GM12878 (cell line): ENCODE data around the gene MT3. TPM values are rescaled to one million over a fixed set of nuclear protein-coding genes. Genes with fewer than 3 reads are reported as not detected.

Source experiments
- ATAC-seq: fragments of 200-7000 bp; cut with Tn5 transposase; 3 replicates; pipeline ENCODE4 v1.9.1; 2020; ENCODE audit warnings: mild to moderate bottlenecking, moderate library complexity
- BruUV-seq: library from RNA; stranded (reverse); fragments of 400-500 nt; replicated peaks from 2 replicates; lab custom pipeline; 2021; lab: Mats Ljungman, UMichigan
- CTCF ChIA-PET: fragments of 300-600 bp; sonication (Branson Sonifier 250); formaldehyde crosslinking; extraction: SDS; loops from one replicate; lab custom pipeline; 2021; ENCODE audit warnings: inconsistent platforms; lab: Yijun Ruan, JAX
- POLR2A ChIA-PET: fragments of 350-600 bp; formaldehyde crosslinking; extraction: SDS; loops from one replicate; lab custom pipeline; 2021; ENCODE audit warnings: inconsistent platforms; lab: Charles Lee
- RAD21 ChIA-PET: fragments of 300-600 bp; sonication (Branson Sonifier 250); formaldehyde crosslinking; loops from one replicate; lab custom pipeline; 2023; ENCODE audit warnings: antibody characterized with exemption; ENCODE audit not compliant: unreplicated experiment; lab: Charles Lee
- SMC1A ChIA-PET: fragments of 300-600 bp; sonication (Branson Sonifier 250); formaldehyde crosslinking; loops from one replicate; lab custom pipeline; 2023; ENCODE audit not compliant: unreplicated experiment, uncharacterized antibody; lab: Charles Lee
- DNase-seq: peaks from one replicate; pipeline ENCODE4 v3.0.0-alpha.2; 2011; ENCODE audit warnings: low read depth, low spot score
- FAIRE-seq: peaks from 3 replicates; lab custom pipeline; 2011; peaks lifted over from hg19 to GRCh38; lab: Jason Lieb, UNC
- H2AFZ ChIP-seq: 2 replicates; pipeline ENCODE4 v1.6.0; 2011; ENCODE audit warnings: low read depth, low read length, control low read depth; ENCODE audit not compliant: control insufficient read depth
- H3K27ac ChIP-seq: 2 replicates; pipeline ENCODE4 v1.5.1; 2011; ENCODE audit warnings: control low read depth; ENCODE audit not compliant: control insufficient read depth, insufficient read depth
- H3K27me3 ChIP-seq, 2 experiments: replicated peaks in 1 of 2; 2 replicates each; pipeline versions ENCODE4 v1.6.0 to v1.6.1; 2011; ENCODE audit warnings: low read length in 1 of 2; ENCODE audit not compliant: control insufficient read depth in 2 of 2, insufficient read depth in 2 of 2
- H3K36me3 ChIP-seq, 2 experiments: 2 replicates each; pipeline ENCODE4 v1.5.1; 2011; ENCODE audit warnings: low read length in 1 of 2; ENCODE audit not compliant: control insufficient read depth in 2 of 2, insufficient read depth in 2 of 2
- H3K4me1 ChIP-seq: 2 replicates; pipeline ENCODE4 v1.6.1; 2011; ENCODE audit warnings: mild to moderate bottlenecking, low read length, moderate library complexity, mixed read lengths; ENCODE audit not compliant: control insufficient read depth, insufficient read depth
- H3K4me2 ChIP-seq: 2 replicates; pipeline ENCODE4 v1.6.0; 2011; ENCODE audit warnings: control low read depth; ENCODE audit not compliant: control insufficient read depth, insufficient read depth
- H3K4me3 ChIP-seq: fragments of 200-600 bp; sonication (generic); 2 replicates; pipeline ENCODE4 v1.5.1; 2016
- H3K79me2 ChIP-seq: 2 replicates; pipeline ENCODE4 v1.6.0; 2011; ENCODE audit warnings: low read length; ENCODE audit not compliant: control insufficient read depth, insufficient read depth
- H3K9ac ChIP-seq: 2 replicates; pipeline ENCODE4 v1.8.0; 2011; ENCODE audit warnings: low read length, control low read depth, mixed read lengths; ENCODE audit not compliant: control insufficient read depth, insufficient read depth
- H3K9me3 ChIP-seq: replicated peaks from 3 replicates; pipeline ENCODE4 v1.5.1; 2011; ENCODE audit warnings: mild to moderate bottlenecking, low read length; ENCODE audit not compliant: control insufficient read depth, insufficient read depth
- H4K20me1 ChIP-seq: 2 replicates; pipeline ENCODE4 v1.6.0; 2011; ENCODE audit not compliant: control insufficient read depth, insufficient read depth
- BCL11A ChIP-seq: IDR thresholded peaks from 2 replicates; pipeline ENCODE4 v1.6.1; 2011; ENCODE audit warnings: low read depth, low read length
- ESRRA ChIP-seq: IDR thresholded peaks from 2 replicates; pipeline ENCODE4 v1.6.1; 2012; ENCODE audit warnings: mild to moderate bottlenecking, low read length, improper control_type of control experiment
- JUND ChIP-seq: IDR thresholded peaks from 2 replicates; pipeline ENCODE4 v1.6.1; 2012; ENCODE audit warnings: low read depth, mild to moderate bottlenecking, low read length, improper control_type of control experiment, moderate library complexity
- NFYB ChIP-seq: IDR thresholded peaks from 2 replicates; pipeline ENCODE4 v1.6.1; 2011; ENCODE audit warnings: low read depth, mild to moderate bottlenecking, low read length, improper control_type of control experiment, moderate library complexity; ENCODE audit not compliant: insufficient read depth
- WGBS: methylation state at CpG from one replicate; pipeline ENCODE4 v1.1.6; 2016; ENCODE audit warnings: low lambda C conversion rate; ENCODE audit not compliant: insufficient replicate concordance, insufficient coverage; ENCODE audit errors: missing lambda C conversion rate; 5-methylcytosine and 5-hydroxymethylcytosine counted together
- in situ Hi-C: fragments of 300-500 bp; cut with MboI; formaldehyde crosslinking; loops from 9 replicates; pipeline ENCODE4 v1.14.3; 2018; ENCODE audit warnings: mixed read lengths
- intact Hi-C: fragments of 100-400 bp; cut with micrococcal nuclease; formaldehyde crosslinking; loops from one replicate; pipeline ENCODE4 v1.14.2; 2022; ENCODE audit not compliant: unreplicated experiment
- polyA plus RNA-seq, 11 experiments: library from polyadenylated mRNA; depleted of rRNA in 4 of 11; unstranded in 6 of 11; stranded (reverse) in 5 of 11; fragments of >200 nt; fragmentation: Nextera tagmentation in 4 of 11; fragmentation: Illumina TruSeq in 1 of 11; extraction: Ambion mirVana in 4 of 11; extraction: Trizol in 1 of 11; gene quantifications; 1 replicate in 1 of 11; 2 replicates in 10 of 11; pipeline versions ENCODE4 v1.2.1 to v1.2.3, GENCODE V29; 2011 to 2016; ENCODE audit warnings: inconsistent platforms in 2 of 11, missing spikeins in 2 of 11, low read depth in 1 of 11
- total RNA-seq, 4 experiments: library from RNA; depleted of rRNA in 3 of 4; stranded (reverse); fragments of >200 nt in 3 of 4; fragmentation: Illumina TruSeq in 1 of 4; extraction: Trizol in 1 of 4; gene quantifications; 2 replicates each; pipeline versions ENCODE4 v1.2.1 to v1.2.3, GENCODE V29; 2013 to 2021
- TF ChIP-seq, protein P1 (sequence below): IDR thresholded peaks from 2 replicates; pipeline ENCODE4 v1.6.1; 2011; ENCODE audit warnings: mild to moderate bottlenecking, low read depth, low read length, moderate library complexity; ENCODE audit not compliant: insufficient replicate concordance
- TF ChIP-seq, protein P2 (sequence below): fragments of 450-650 bp; IDR thresholded peaks from 2 replicates; pipeline ENCODE4 v1.6.1; 2014; ENCODE audit warnings: mild to moderate bottlenecking
- TF ChIP-seq, protein P3 (sequence below): fragments of 450-650 bp; formaldehyde crosslinking; IDR thresholded peaks from 2 replicates; pipeline ENCODE4 v1.4.0; 2022; ENCODE audit warnings: mild to moderate bottlenecking, moderate library complexity
- TF ChIP-seq, protein P4 (sequence below): IDR thresholded peaks from 2 replicates; pipeline ENCODE4 v1.6.1; 2012; ENCODE audit warnings: low read depth, low read length, improper control_type of control experiment

The MT3 gene
- total and polyA plus RNA-seq, 10 of the 15 experiments (the other 5 are each of a cell fraction or from before 2014, with no cell fraction given) = 0.41 TPM; not detected in 9

DNA sequence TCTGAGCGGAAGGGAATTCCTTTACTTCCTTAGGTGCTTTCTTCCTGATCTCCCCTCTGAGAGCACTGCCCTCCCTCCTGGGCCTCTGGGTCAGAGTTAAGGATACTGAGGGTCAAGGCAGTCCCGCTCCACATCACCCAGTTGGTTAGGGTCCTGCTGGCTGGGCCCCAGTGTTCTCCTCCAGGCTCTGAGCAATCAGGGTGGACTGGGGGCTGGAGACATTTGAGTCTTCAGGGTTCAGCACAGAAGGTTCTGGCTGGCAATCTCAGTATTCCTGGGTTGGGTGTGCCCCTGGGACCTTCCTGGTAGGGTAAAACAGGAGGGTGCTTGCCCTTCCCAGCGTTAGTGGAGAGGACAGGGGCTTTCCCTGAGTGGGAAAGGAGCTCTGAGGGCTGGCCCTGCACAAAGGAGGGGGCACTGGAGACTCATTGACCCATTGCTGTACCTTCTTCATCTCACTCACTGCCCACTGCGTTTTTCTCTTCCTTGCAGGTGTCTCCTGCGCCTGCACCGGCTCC lies 43.6 kb downstream of the MT3 start:
- peaks cover 15% of the 10 kb centered on the region for H3K4me1 ChIP-seq
- H4K20me1 ChIP-seq = no peaks in the 10 kb centered on the region
- DNase-seq = no peak
- no peak overlapping the region for H3K4me2 ChIP-seq
- 7% methylated on average over 6 of the region's 6 CpGs for WGBS
- no peak for FAIRE-seq
- peaks cover 15 to 24% of the 10 kb centered on the region in 2 experiments for H3K27me3 ChIP-seq
- TF ChIP-seq, protein P1, sequence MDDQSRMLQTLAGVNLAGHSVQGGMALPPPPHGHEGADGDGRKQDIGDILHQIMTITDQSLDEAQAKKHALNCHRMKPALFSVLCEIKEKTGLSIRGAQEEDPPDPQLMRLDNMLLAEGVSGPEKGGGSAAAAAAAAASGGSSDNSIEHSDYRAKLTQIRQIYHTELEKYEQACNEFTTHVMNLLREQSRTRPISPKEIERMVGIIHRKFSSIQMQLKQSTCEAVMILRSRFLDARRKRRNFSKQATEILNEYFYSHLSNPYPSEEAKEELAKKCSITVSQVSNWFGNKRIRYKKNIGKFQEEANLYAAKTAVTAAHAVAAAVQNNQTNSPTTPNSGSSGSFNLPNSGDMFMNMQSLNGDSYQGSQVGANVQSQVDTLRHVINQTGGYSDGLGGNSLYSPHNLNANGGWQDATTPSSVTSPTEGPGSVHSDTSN = no peak
- TF ChIP-seq NFYB (no peak), JUND (no peak), BCL11A (no peak), ESRRA (no peak)
- TF ChIP-seq, protein P2, sequence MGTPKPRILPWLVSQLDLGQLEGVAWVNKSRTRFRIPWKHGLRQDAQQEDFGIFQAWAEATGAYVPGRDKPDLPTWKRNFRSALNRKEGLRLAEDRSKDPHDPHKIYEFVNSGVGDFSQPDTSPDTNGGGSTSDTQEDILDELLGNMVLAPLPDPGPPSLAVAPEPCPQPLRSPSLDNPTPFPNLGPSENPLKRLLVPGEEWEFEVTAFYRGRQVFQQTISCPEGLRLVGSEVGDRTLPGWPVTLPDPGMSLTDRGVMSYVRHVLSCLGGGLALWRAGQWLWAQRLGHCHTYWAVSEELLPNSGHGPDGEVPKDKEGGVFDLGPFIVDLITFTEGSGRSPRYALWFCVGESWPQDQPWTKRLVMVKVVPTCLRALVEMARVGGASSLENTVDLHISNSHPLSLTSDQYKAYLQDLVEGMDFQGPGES = no peak
- TF ChIP-seq, protein P3, sequence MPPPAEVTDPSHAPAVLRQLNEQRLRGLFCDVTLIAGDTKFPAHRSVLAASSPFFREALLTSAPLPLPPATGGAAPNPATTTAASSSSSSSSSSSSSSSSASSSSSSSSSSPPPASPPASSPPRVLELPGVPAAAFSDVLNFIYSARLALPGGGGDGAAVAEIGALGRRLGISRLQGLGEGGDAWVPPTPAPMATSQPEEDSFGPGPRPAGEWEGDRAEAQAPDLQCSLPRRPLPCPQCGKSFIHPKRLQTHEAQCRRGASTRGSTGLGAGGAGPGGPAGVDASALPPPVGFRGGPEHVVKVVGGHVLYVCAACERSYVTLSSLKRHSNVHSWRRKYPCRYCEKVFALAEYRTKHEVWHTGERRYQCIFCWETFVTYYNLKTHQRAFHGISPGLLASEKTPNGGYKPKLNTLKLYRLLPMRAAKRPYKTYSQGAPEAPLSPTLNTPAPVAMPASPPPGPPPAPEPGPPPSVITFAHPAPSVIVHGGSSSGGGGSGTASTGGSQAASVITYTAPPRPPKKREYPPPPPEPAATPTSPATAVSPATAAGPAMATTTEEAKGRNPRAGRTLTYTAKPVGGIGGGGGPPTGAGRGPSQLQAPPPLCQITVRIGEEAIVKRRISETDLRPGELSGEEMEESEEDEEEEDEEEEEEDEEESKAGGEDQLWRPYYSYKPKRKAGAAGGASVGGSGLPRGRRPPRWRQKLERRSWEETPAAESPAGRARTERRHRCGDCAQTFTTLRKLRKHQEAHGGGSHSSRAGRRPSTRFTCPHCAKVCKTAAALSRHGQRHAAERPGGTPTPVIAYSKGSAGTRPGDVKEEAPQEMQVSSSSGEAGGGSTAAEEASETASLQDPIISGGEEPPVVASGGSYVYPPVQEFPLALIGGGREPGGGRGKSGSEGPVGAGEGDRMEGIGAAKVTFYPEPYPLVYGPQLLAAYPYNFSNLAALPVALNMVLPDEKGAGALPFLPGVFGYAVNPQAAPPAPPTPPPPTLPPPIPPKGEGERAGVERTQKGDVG = no peak
- TF ChIP-seq, protein P4, sequence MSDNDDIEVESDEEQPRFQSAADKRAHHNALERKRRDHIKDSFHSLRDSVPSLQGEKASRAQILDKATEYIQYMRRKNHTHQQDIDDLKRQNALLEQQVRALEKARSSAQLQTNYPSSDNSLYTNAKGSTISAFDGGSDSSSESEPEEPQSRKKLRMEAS = no peak
- intact Hi-C loops = no loop called here
- ChIA-PET POLR2A (no interaction called here), SMC1A (interaction anchor here (1.2 kb wide), 1 partner anchor 9 kb away, joined by 4 read pairs; no protein-coding TSS in a partner anchor), RAD21 (interaction anchor here (1.7 kb wide), 1 partner anchor 10 kb away, joined by 5 read pairs; no protein-coding TSS in a partner anchor), CTCF (no interaction called here)
- no peak overlapping the region for H3K9ac ChIP-seq
- ATAC-seq = no peak
- no peaks in the 10 kb centered on the region for H3K79me2 ChIP-seq
- no peak overlapping the region for H3K27ac ChIP-seq
- no peaks in the 10 kb centered on the region for H3K9me3 ChIP-seq
- in situ Hi-C loops = no loop called here
- H3K4me3 ChIP-seq = no peak overlapping the region
- no peaks in the 10 kb centered on the region for H3K36me3 ChIP-seq
- BruUV-seq = no TSS peak
- H2AFZ ChIP-seq = no peak overlapping the region
